Glutamatergic neuron (in vitro differentiated cells): ENCODE measurements around the gene PTS. TPM values are rescaled to one million over a fixed set of nuclear protein-coding genes. Genes with fewer than 3 reads are reported as not detected.

Experiments used
- DNase-seq: peaks from one replicate; pipeline ENCODE4 v3.0.0; 2022
- H3K27ac Mint-ChIP-seq: one replicate; pipeline ENCODE4 v1.8.0; 2020; ENCODE audit warnings: mild to moderate bottlenecking, mixed read lengths, inconsistent platforms; ENCODE audit not compliant: unreplicated experiment
- H3K27me3 Mint-ChIP-seq: one replicate; pipeline ENCODE4 v1.8.0; 2020; ENCODE audit warnings: mild to moderate bottlenecking, moderate library complexity, mixed read lengths, inconsistent platforms; ENCODE audit not compliant: unreplicated experiment
- H3K36me3 Mint-ChIP-seq: one replicate; pipeline ENCODE4 v1.8.0; 2020; ENCODE audit warnings: mild to moderate bottlenecking, mixed read lengths, inconsistent platforms; ENCODE audit not compliant: unreplicated experiment
- H3K4me1 Mint-ChIP-seq: one replicate; pipeline ENCODE4 v1.8.0; 2020; ENCODE audit warnings: mild to moderate bottlenecking, low read depth, mixed read lengths, inconsistent platforms; ENCODE audit not compliant: unreplicated experiment
- H3K4me3 Mint-ChIP-seq: one replicate; pipeline ENCODE4 v1.8.0; 2020; ENCODE audit warnings: mild to moderate bottlenecking, mixed read lengths, inconsistent platforms; ENCODE audit not compliant: unreplicated experiment
- H3K9me3 Mint-ChIP-seq: one replicate; pipeline ENCODE4 v1.8.0; 2020; ENCODE audit warnings: mild to moderate bottlenecking, moderate library complexity, mixed read lengths, inconsistent platforms; ENCODE audit not compliant: unreplicated experiment
- CTCF ChIP-seq: fragments of 200-600 bp; sonication (generic); IDR thresholded peaks from one replicate; pipeline ENCODE4 v1.5.0; 2021; ENCODE audit not compliant: partially characterized antibody, unreplicated experiment
- total RNA-seq: library from RNA; stranded (reverse); fragmentation: NEBNext Ultra II Directional; extraction: Animal tissue kit (Norgen Biotek cat#: 25700); gene quantifications from one replicate; pipeline ENCODE4 v1.2.1, GENCODE V29; 2021; ENCODE audit not compliant: unreplicated experiment

PTS gene
- total RNA-seq, 1 donor from 2014 or later, result 47.7 TPM

- H3K36me3 Mint-ChIP-seq, result no peaks in the 10 kb centered on the region
- H3K4me3 Mint-ChIP-seq, result no peak overlapping the region
- H3K4me1 Mint-ChIP-seq, result no peaks in the 10 kb centered on the region
- peaks cover 3% of the 10 kb centered on the region for H3K27me3 Mint-ChIP-seq
- no peak for DNase-seq
- no peaks in the 10 kb centered on the region for H3K9me3 Mint-ChIP-seq
- no peak for TF ChIP-seq CTCF
- H3K27ac Mint-ChIP-seq, result no peak overlapping the region
Measured at GRCh38 chr11:112212710-112213109, 13.5 kb upstream of the PTS start.

GRCh38 chr11:112213753-112214152 is 12.5 kb upstream of the PTS start:
- Mint-ChIP-seq H3K9me3 (no peaks in the 10 kb centered on the region), H3K4me3 (no peak overlapping the region), H3K4me1 (no peaks in the 10 kb centered on the region), H3K27me3 (peaks cover 3% of the 10 kb centered on the region), H3K27ac (no peak overlapping the region), H3K36me3 (no peaks in the 10 kb centered on the region)
- no peak for TF ChIP-seq CTCF
- DNase-seq, result no peak

GRCh38 chr11:112215621-112216020 is 10.6 kb upstream of the PTS start:
- Mint-ChIP-seq H3K4me3 (no peak overlapping the region), H3K27ac (no peak overlapping the region), H3K36me3 (no peaks in the 10 kb centered on the region), H3K27me3 (peaks cover 3% of the 10 kb centered on the region), H3K9me3 (no peaks in the 10 kb centered on the region), H3K4me1 (no peaks in the 10 kb centered on the region)
- DNase-seq, result no peak
- no peak for TF ChIP-seq CTCF

- Mint-ChIP-seq H3K4me1 (no peaks in the 10 kb centered on the region), H3K27me3 (no peaks in the 10 kb centered on the region), H3K27ac (no peak overlapping the region), H3K4me3 (no peak overlapping the region), H3K36me3 (no peaks in the 10 kb centered on the region), H3K9me3 (no peaks in the 10 kb centered on the region)
- no peak for DNase-seq
- TF ChIP-seq CTCF, result no peak
Measured at GRCh38 chr11:112216561-112217105, 9.6 kb upstream of the PTS start.

GRCh38 chr11:112219476-112220232 is 6.6 kb upstream of the PTS start:
- Mint-ChIP-seq H3K27me3 (no peaks in the 10 kb centered on the region), H3K27ac (no peak overlapping the region)
- DNase-seq, result no peak

More at GRCh38 chr11:112219476-112220232, 6.6 kb upstream of the PTS start:
- no peaks in the 10 kb centered on the region for H3K36me3 Mint-ChIP-seq
- no peak overlapping the region for H3K4me3 Mint-ChIP-seq
- peak; percentile 71 for TF ChIP-seq CTCF
- no peaks in the 10 kb centered on the region for H3K9me3 Mint-ChIP-seq
- no peaks in the 10 kb centered on the region for H3K4me1 Mint-ChIP-seq
